SJSA1 (cell line): Measurements from ENCODE around the gene DMAP1. TPM values are rescaled to one million over a fixed set of nuclear protein-coding genes. Genes with fewer than 3 reads are reported as not detected.
A peak's percentile ranks its signal among the peaks of the same experiment; 100 is the strongest.
"Not testable (repeated sequence)": the region's sequence is repeated elsewhere in the genome, so short reads cannot be mapped to it uniquely, and the experiment has no call there.

Source experiments
- DNase-seq, 2 experiments: peaks; one replicate each; pipeline ENCODE4 v3.0.0-alpha.2; 2015 to 2020; ENCODE audit warnings: low spot score in 2 of 2, low read depth in 1 of 2
- H3K27ac ChIP-seq: fragments of 250-450 bp; sonication (Bioruptor Pico); 2 replicates; pipeline ENCODE4 v1.5.1; 2020; ENCODE audit warnings: mild to moderate bottlenecking, moderate library complexity
- H3K27me3 ChIP-seq: fragments of 250-450 bp; sonication (Bioruptor Pico); replicated peaks from 2 replicates; pipeline ENCODE4 v1.5.1; 2020; ENCODE audit warnings: mild to moderate bottlenecking, moderate library complexity
- H3K36me3 ChIP-seq: fragments of 250-450 bp; sonication (Bioruptor Pico); 2 replicates; pipeline ENCODE4 v1.5.1; 2020; ENCODE audit warnings: mild to moderate bottlenecking
- H3K4me1 ChIP-seq: fragments of 250-450 bp; sonication (Bioruptor Pico); replicated peaks from 2 replicates; pipeline ENCODE4 v1.6.1; 2021; ENCODE audit warnings: mild to moderate bottlenecking
- H3K4me3 ChIP-seq: fragments of 250-450 bp; sonication (Bioruptor Pico); 2 replicates; pipeline ENCODE4 v1.5.1; 2020; ENCODE audit warnings: mild to moderate bottlenecking
- H3K9me3 ChIP-seq: fragments of 250-450 bp; sonication (Bioruptor Pico); replicated peaks from 2 replicates; pipeline ENCODE4 v1.5.1; 2020; ENCODE audit warnings: mild to moderate bottlenecking
- total RNA-seq: library from RNA; depleted of rRNA; stranded (reverse); fragments of >200 nt; shearing (Covaris generic); gene quantifications from 2 replicates; pipeline ENCODE4 v1.2.3, GENCODE V29; 2014; rRNA removed

DMAP1 gene
- total RNA-seq: 9.9 and 10.8 TPM in 2 replicates

- peak within 1 kb of the TSS; percentile 79 for H3K4me3 ChIP-seq
- 0 out of 2 replicates have a peak within 1 kb of the TSS, but pooled peaks have one; percentile 2 for H3K27ac ChIP-seq
- H3K9me3 ChIP-seq: no peaks in the 10 kb centered on the region
- H3K4me1 ChIP-seq: peaks cover 14% of the 10 kb centered on the region
- no peaks in the 10 kb centered on the region for H3K27me3 ChIP-seq
- peak; percentile 78 to 84 for DNase-seq
- peaks cover 42% of the 10 kb centered on the region for H3K36me3 ChIP-seq
Measured at GRCh38 chr1:44213222-44214112, at the start of gene DMAP1. DMAP1 (plus strand) TSS chr1:44213471; CDS start chr1:44213754, 283 bp downstream.

GRCh38 chr1:44168520-44169098 is 44.7 kb upstream of the DMAP1 start:
- no peaks in the 10 kb centered on the region for H3K27me3 ChIP-seq
- no peaks in the 10 kb centered on the region for H3K36me3 ChIP-seq
- no peak overlapping the region for H3K4me3 ChIP-seq
- DNase-seq: no peak
- H3K4me1 ChIP-seq: no peaks in the 10 kb centered on the region
- H3K9me3 ChIP-seq: no peaks in the 10 kb centered on the region
- H3K27ac ChIP-seq: no peak overlapping the region

GRCh38 chr1:44170281-44170823 is 42.9 kb upstream of the DMAP1 start:
- no peaks in the 10 kb centered on the region for H3K27me3 ChIP-seq
- peaks cover 6% of the 10 kb centered on the region; the same call in 1 of the 2 replicates for H3K9me3 ChIP-seq
- H3K4me1 ChIP-seq: no peaks in the 10 kb centered on the region
- no peak overlapping the region for H3K27ac ChIP-seq
- H3K4me3 ChIP-seq: no peak overlapping the region
- H3K36me3 ChIP-seq: no peaks in the 10 kb centered on the region
- no peak for DNase-seq

- Histone ChIP-seq H3K4me3 (no peak overlapping the region), H3K4me1 (no peaks in the 10 kb centered on the region), H3K27ac (no peak overlapping the region), H3K27me3 (no peaks in the 10 kb centered on the region), H3K9me3 (peaks cover 6% of the 10 kb centered on the region; the same call in 1 of the 2 replicates), H3K36me3 (no peaks in the 10 kb centered on the region)
- no peak for DNase-seq
Measured at GRCh38 chr1:44174630-44175029, 38.6 kb upstream of the DMAP1 start.

GRCh38 chr1:44200336-44200735 is 12.9 kb upstream of the DMAP1 start:
- Histone ChIP-seq H3K27me3 (no peaks in the 10 kb centered on the region), H3K36me3 (no peaks in the 10 kb centered on the region), H3K4me1 (no peaks in the 10 kb centered on the region), H3K27ac (no peak overlapping the region), H3K9me3 (no peaks in the 10 kb centered on the region), H3K4me3 (no peak overlapping the region)
- no peak for DNase-seq

- not testable (repeated sequence) for H3K4me1 ChIP-seq, H3K36me3 ChIP-seq, DNase-seq, H3K4me3 ChIP-seq, H3K27me3 ChIP-seq, H3K9me3 ChIP-seq, H3K27ac ChIP-seq
Measured at GRCh38 chr1:44206545-44206944, 6.7 kb upstream of the DMAP1 start.

- Histone ChIP-seq H3K4me3 (no peak overlapping the region), H3K27me3 (no peaks in the 10 kb centered on the region; the same call in 1 of the 2 replicates), H3K4me1 (peaks cover 6% of the 10 kb centered on the region; the same call in 1 of the 2 replicates), H3K27ac (no peak overlapping the region), H3K36me3 (no peaks in the 10 kb centered on the region), H3K9me3 (no peaks in the 10 kb centered on the region)
- DNase-seq: no peak
Measured at GRCh38 chr1:44208226-44208625, 5.0 kb upstream of the DMAP1 start.

GRCh38 chr1:44210595-44210994 is 2.7 kb upstream of the DMAP1 start:
- H3K27me3 ChIP-seq: no peaks in the 10 kb centered on the region; the same call in 1 of the 2 replicates
- DNase-seq: no peak
- H3K4me3 ChIP-seq: no peak overlapping the region
- peaks cover 16% of the 10 kb centered on the region for H3K36me3 ChIP-seq
- H3K4me1 ChIP-seq: peaks cover 14% of the 10 kb centered on the region
- H3K9me3 ChIP-seq: no peaks in the 10 kb centered on the region
- H3K27ac ChIP-seq: no peak overlapping the region

- peak overlapping the region; percentile 79 for H3K4me3 ChIP-seq
- H3K27me3 ChIP-seq: no peaks in the 10 kb centered on the region
- no peaks in the 10 kb centered on the region for H3K9me3 ChIP-seq
- H3K36me3 ChIP-seq: peaks cover 33% of the 10 kb centered on the region
- H3K27ac ChIP-seq: no peak overlapping the region
- no peak for DNase-seq
- peaks cover 14% of the 10 kb centered on the region for H3K4me1 ChIP-seq
Measured at GRCh38 chr1:44212355-44213221, 683 bp upstream of the DMAP1 start.

- H3K9me3 ChIP-seq: no peaks in the 10 kb centered on the region
- no peak overlapping the region for H3K27ac ChIP-seq
- peaks cover 76% of the 10 kb centered on the region for H3K36me3 ChIP-seq
- no peak overlapping the region for H3K4me3 ChIP-seq
- H3K27me3 ChIP-seq: no peaks in the 10 kb centered on the region
- H3K4me1 ChIP-seq: peaks cover 9% of the 10 kb centered on the region
- peak; percentile 52 to 73 for DNase-seq
Measured at GRCh38 chr1:44217809-44218410, 4.6 kb downstream of the DMAP1 start.

- no peaks in the 10 kb centered on the region for H3K27me3 ChIP-seq
- no peak overlapping the region for H3K27ac ChIP-seq
- no peak overlapping the region for H3K4me3 ChIP-seq
- H3K36me3 ChIP-seq: peaks cover 72% of the 10 kb centered on the region
- DNase-seq: no peak
- H3K4me1 ChIP-seq: peaks cover 8% of the 10 kb centered on the region; the same call in 1 of the 2 replicates
- no peaks in the 10 kb centered on the region for H3K9me3 ChIP-seq
Measured at GRCh38 chr1:44218503-44219300, 5.4 kb downstream of the DMAP1 start.

- peaks cover 72% of the 10 kb centered on the region for H3K36me3 ChIP-seq
- no peak for DNase-seq
- 0 out of 2 replicates have a peak, but pooled peaks cover 3% of the 10 kb centered on the region for H3K4me1 ChIP-seq
- no peaks in the 10 kb centered on the region for H3K9me3 ChIP-seq
- no peaks in the 10 kb centered on the region for H3K27me3 ChIP-seq
- no peak overlapping the region for H3K4me3 ChIP-seq
- H3K27ac ChIP-seq: no peak overlapping the region
Measured at GRCh38 chr1:44219301-44219626, 6.0 kb downstream of the DMAP1 start.
